NCI-H1417 treated with DMSO at 0.1 percent for 48 hours (cell line): ENCODE measurements around the gene RD3L.
"Not testable (repeated sequence)": the region's sequence is repeated elsewhere in the genome, so short reads cannot be mapped to it uniquely, and the experiment has no call there.

Experiments used
- DNase-seq: peaks from one replicate; lab custom pipeline; 2025; lab: John Stamatoyannopoulos, UW

Gene RD3L

GRCh38 chr14:103928011-103928890 is 14.1 kb downstream of the RD3L start, which contains the start of gene TDRD9:
TDRD9 (plus strand) TSS chr14:103928456; CDS start chr14:103928510, 54 bp downstream.
- peak; percentile 12 for DNase-seq

- no peak for DNase-seq
These were observed 14.8 kb downstream of the RD3L start for GRCh38 chr14:103927566-103927965.

- DNase-seq: no peak
These were observed 17.0 kb downstream of the RD3L start for GRCh38 chr14:103925316-103925715.

GRCh38 chr14:103923863-103924262 is 18.5 kb downstream of the RD3L start:
- DNase-seq: no peak

- not testable (repeated sequence) for DNase-seq
These were observed 20.5 kb downstream of the RD3L start for GRCh38 chr14:103921855-103922200.

GRCh38 chr14:103920981-103921854 is 21.1 kb downstream of the RD3L start:
- DNase-seq: peak; percentile 65

GRCh38 chr14:103916636-103917262 is 25.6 kb downstream of the RD3L start:
- DNase-seq: no peak

GRCh38 chr14:103915616-103916015 is 26.7 kb downstream of the RD3L start:
- DNase-seq: no peak

GRCh38 chr14:103910984-103911383 is 31.3 kb downstream of the RD3L start:
- DNase-seq: no peak

GRCh38 chr14:103910262-103910935 is 31.9 kb downstream of the RD3L start:
- peak; percentile 12 for DNase-seq

GRCh38 chr14:103909531-103910261 is 32.6 kb downstream of the RD3L start:
- DNase-seq: no peak

GRCh38 chr14:103908580-103908979 is 33.7 kb downstream of the RD3L start:
- no peak for DNase-seq

- DNase-seq: no peak
These were observed 36.4 kb downstream of the RD3L start for GRCh38 chr14:103905842-103906456.

GRCh38 chr14:103904493-103905107 is 37.7 kb downstream of the RD3L start:
- no peak for DNase-seq

- DNase-seq: no peak
These were observed 42.5 kb downstream of the RD3L start for GRCh38 chr14:103899833-103900232.

GRCh38 chr14:103899316-103899715 is 43.0 kb downstream of the RD3L start:
- no peak for DNase-seq

GRCh38 chr14:103898711-103899110 is 43.6 kb downstream of the RD3L start:
- no peak for DNase-seq

- no peak for DNase-seq
These were observed 44.1 kb downstream of the RD3L start for GRCh38 chr14:103898204-103898603.

- DNase-seq: no peak
These were observed 45.0 kb downstream of the RD3L start for GRCh38 chr14:103897075-103897947.
